ENCODE results near the gene PARVG. TPM values are rescaled to one million over a fixed set of nuclear protein-coding genes. Genes with fewer than 3 reads are reported as not detected.

PARVG gene
- total and polyA plus RNA-seq, 2 of the 13 experiments (the other 11 are each of a cell fraction or from before 2014, with no cell fraction given), result not detected

GRCh38 chr22:44170470-44170869 lies 10.3 kb upstream of the PARVG start:
- ChIA-PET CTCF (ENCODE audit: low intra/inter-chr PET ratio, low total read pairs) (no interaction called here), POLR2A (no interaction called here)
- ATAC-seq (no peak), DNase-seq (ENCODE audit: low spot score) (no peak), FAIRE-seq (no peak)
- 58% methylated on average over 5 of the region's 11 CpGs for WGBS (ENCODE audit: low lambda C conversion rate)
- Histone ChIP-seq H3K27me3 (ENCODE audit: control insufficient read depth in 1 of 2, insufficient read depth in 2 of 2, low read length in 2 of 2) (peaks cover 0 to 15% of the 10 kb centered on the region in 2 experiments; a peak in 2 of 5 replicates), H3K4me1 (ENCODE audit: insufficient read depth, low read length) (no peaks in the 10 kb centered on the region), H3K27ac (ENCODE audit: extremely low read length, insufficient read depth, low read length) (no peak overlapping the region), H3K9me3 (ENCODE audit: low read length) (no peaks in the 10 kb centered on the region), H4K20me1 (ENCODE audit: insufficient read depth, low read length) (no peaks in the 10 kb centered on the region), H3K79me2 (ENCODE audit: insufficient read depth, low read length) (no peaks in the 10 kb centered on the region), H3K4me2 (ENCODE audit: low read depth, low read length) (no peak overlapping the region), H3K4me3 (replicated peaks in 1 of 3; ENCODE audit: insufficient read depth in 1 of 3, low read depth in 2 of 3, low read length in 3 of 3) (no peak overlapping the region), H3K9ac (ENCODE audit: insufficient read depth, low read depth, low read length) (no peak overlapping the region), H3K36me3 (replicated peaks in 1 of 2; ENCODE audit: control insufficient read depth in 1 of 2, insufficient read depth in 2 of 2, low read length in 2 of 2) (no peaks in the 10 kb centered on the region), H2AFZ (ENCODE audit: low read length) (no peak overlapping the region)
- in situ Hi-C loops (cut with HindIII; ENCODE audit: extremely low pct_ligation_motif_present, low pct_unique_long_range_greater_than_20kb), result no loop called here
- intact Hi-C loops (cut with micrococcal nuclease; ENCODE audit: unreplicated experiment), result no loop called here
- no TSS peak for BruUV-seq (replicated peaks)
- TF ChIP-seq ZNF136 (CRISPR knock-in tag; IDR thresholded peaks at IDR 0.05; ENCODE audit: low read depth) (no peak), E2F2 (CRISPR knock-in tag; IDR thresholded peaks at IDR 0.05; ENCODE audit: borderline replicate concordance) (no peak), ZFP90 (CRISPR knock-in tag; IDR thresholded peaks at IDR 0.05; ENCODE audit: borderline replicate concordance) (no peak)

- WGBS (ENCODE audit: low lambda C conversion rate), result 6% methylated on average over 6 of the region's 6 CpGs
- POLR2A ChIA-PET, result no interaction called here
- no peak for ATAC-seq
- no peak for DNase-seq (ENCODE audit: low spot score)
- Histone ChIP-seq H3K4me1 (ENCODE audit: insufficient read depth, low read length) (no peaks in the 10 kb centered on the region), H3K9me3 (ENCODE audit: low read length) (no peaks in the 10 kb centered on the region), H3K9ac (ENCODE audit: insufficient read depth, low read depth, low read length) (no peak overlapping the region), H3K27ac (ENCODE audit: extremely low read length, insufficient read depth, low read length) (no peak overlapping the region), H3K27me3 (ENCODE audit: control insufficient read depth in 1 of 2, insufficient read depth in 2 of 2, low read length in 2 of 2) (peaks cover 0 to 10% of the 10 kb centered on the region in 2 experiments; a peak in 2 of 5 replicates), H3K4me2 (ENCODE audit: low read depth, low read length) (no peak overlapping the region), H3K79me2 (ENCODE audit: insufficient read depth, low read length) (no peaks in the 10 kb centered on the region), H3K36me3 (replicated peaks in 1 of 2; ENCODE audit: control insufficient read depth in 1 of 2, insufficient read depth in 2 of 2, low read length in 2 of 2) (no peaks in the 10 kb centered on the region), H2AFZ (ENCODE audit: low read length) (no peak overlapping the region), H3K4me3 (replicated peaks in 1 of 3; ENCODE audit: insufficient read depth in 1 of 3, low read depth in 2 of 3, low read length in 3 of 3) (no peak overlapping the region), H4K20me1 (ENCODE audit: insufficient read depth, low read length) (no peaks in the 10 kb centered on the region)
- intact Hi-C loops (cut with micrococcal nuclease; ENCODE audit: unreplicated experiment), result no loop called here
- no peak for FAIRE-seq
- in situ Hi-C loops (cut with HindIII; ENCODE audit: extremely low pct_ligation_motif_present, low pct_unique_long_range_greater_than_20kb), result no loop called here
- CTCF ChIA-PET (ENCODE audit: low intra/inter-chr PET ratio, low total read pairs), result no interaction called here
- BruUV-seq (replicated peaks), result no TSS peak
- TF ChIP-seq BHLHE40 (IDR thresholded peaks at IDR 0.05; ENCODE audit: low read length) (no peak), RFXANK (CRISPR knock-in tag; IDR thresholded peaks at IDR 0.05) (no peak), PITX1 (CRISPR knock-in tag; IDR thresholded peaks at IDR 0.05) (no peak), ZNF605 (CRISPR knock-in tag; IDR thresholded peaks at IDR 0.05) (no peak), ZNF513 (CRISPR knock-in tag; conservative IDR thresholded peaks at IDR 0.05) (no peak), SALL2 (CRISPR knock-in tag; IDR thresholded peaks at IDR 0.05) (no peak), ZNF138 (CRISPR knock-in tag; IDR thresholded peaks at IDR 0.05; ENCODE audit: low read depth) (no peak), ZNF205 (CRISPR knock-in tag; IDR thresholded peaks at IDR 0.05) (no peak), TFDP2 (CRISPR knock-in tag; IDR thresholded peaks at IDR 0.05) (no peak), HDAC6 (IDR thresholded peaks at IDR 0.05; ENCODE audit: low read depth, low read length) (no peak), FUBP1 (CRISPR knock-in tag; IDR thresholded peaks at IDR 0.05; ENCODE audit: borderline replicate concordance) (no peak)
Observed at GRCh38 chr22:44171561-44171960, 9.2 kb upstream of the PARVG start.
